Measurements from ENCODE around the gene HELT.

DNA sequence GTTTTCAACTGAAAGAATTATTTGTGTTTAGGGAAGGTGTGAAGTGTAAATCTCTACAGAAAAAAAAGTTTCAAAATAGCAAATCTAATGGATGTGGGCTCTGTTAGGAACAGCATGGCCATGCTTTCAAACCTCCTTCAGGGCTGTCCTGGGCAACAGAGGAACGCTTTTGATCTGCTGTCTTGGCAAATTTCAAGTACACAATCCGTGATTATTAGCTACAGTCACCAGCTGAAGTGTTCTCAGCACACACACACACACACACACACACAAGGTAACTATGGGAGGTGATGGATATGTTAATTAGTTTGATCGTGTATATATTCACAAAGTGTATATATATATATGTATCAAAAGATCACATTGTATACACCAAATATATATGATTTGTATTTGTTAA, 40.5 kb upstream of the HELT start:
- TF ChIP-seq EZH2 (IDR thresholded peaks at IDR 0.05) (no peak), POLR2AphosphoS5 (IDR thresholded peaks at IDR 0.05; ENCODE audit: borderline replicate concordance, low read depth, low read length) (no peak)
